Cardiac muscle cell (in vitro differentiated cells and primary cell): ENCODE measurements around the gene SEMA5A. TPM values are rescaled to one million over a fixed set of nuclear protein-coding genes. Genes with fewer than 3 reads are reported as not detected.

Experiments used
- DNase-seq, 2 donors: peaks; one replicate each; pipeline versions ENCODE4 v3.0.0 to v3.0.0-alpha.2; 2010 to 2017; ENCODE audit warnings: low read depth in 1 of 2, low spot score in 1 of 2
- H3K27ac ChIP-seq: fragments of 200-600 bp; sonication (generic); 2 replicates; pipeline ENCODE4 v1.5.1; 2016
- H3K27me3 ChIP-seq: fragments of 200-600 bp; sonication (generic); 2 replicates; pipeline ENCODE4 v1.6.0; 2016; ENCODE audit warnings: control low read depth
- H3K36me3 ChIP-seq: fragments of 200-600 bp; sonication (generic); 2 replicates; pipeline ENCODE4 v1.5.1; 2016; ENCODE audit warnings: control low read depth
- H3K4me1 ChIP-seq: fragments of 200-600 bp; sonication (generic); 2 replicates; pipeline ENCODE4 v1.8.1; 2017; ENCODE audit warnings: low read depth, mild to moderate bottlenecking, mixed run types
- H3K4me3 ChIP-seq: fragments of 200-600 bp; sonication (generic); 2 replicates; pipeline ENCODE4 v1.5.1; 2016; ENCODE audit warnings: mild to moderate bottlenecking
- H3K9me3 ChIP-seq: fragments of 200-600 bp; sonication (generic); 2 replicates; pipeline ENCODE4 v1.5.1; 2017; ENCODE audit warnings: low read depth, mild to moderate bottlenecking, control low read depth
- polyA plus RNA-seq: library from polyadenylated mRNA; unstranded; fragments of >200 nt; fragmentation: Nextera tagmentation; extraction: Ambion mirVana; gene quantifications from 2 replicates; pipeline ENCODE4 v1.2.1, GENCODE V29; 2016
- total RNA-seq: library from RNA; depleted of rRNA; stranded (reverse); fragments of >200 nt; gene quantifications from 2 replicates; pipeline ENCODE4 v1.2.3, GENCODE V29; 2016
- TF ChIP-seq, protein P1 (sequence below): IDR thresholded peaks from 2 replicates; pipeline ENCODE4 v1.5.1; 2012; ENCODE audit warnings: low read depth, mild to moderate bottlenecking, low read length

The SEMA5A gene
- total and polyA plus RNA-seq, 2 experiments from 2014 or later, result 15.7 to 16.6 TPM

DNA sequence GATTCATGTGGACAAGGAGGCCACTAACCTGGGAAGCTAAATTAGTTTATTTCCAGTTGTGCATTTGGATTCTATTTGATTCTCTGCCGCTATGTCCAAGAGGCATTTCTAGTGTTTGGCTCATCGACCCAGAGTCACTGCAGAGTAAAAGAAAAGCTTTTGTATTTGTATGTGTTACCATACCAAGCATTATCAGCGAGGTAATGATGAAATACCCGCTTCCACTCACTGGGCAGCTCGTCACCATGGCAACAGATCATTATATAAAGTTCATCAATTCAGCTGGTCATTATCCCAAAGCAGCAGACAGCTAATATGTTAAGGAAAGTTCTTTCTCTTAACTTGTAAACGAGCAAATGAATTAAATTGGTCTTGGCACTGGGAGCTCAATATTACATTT lies 380.3 kb downstream of the SEMA5A start:
- Histone ChIP-seq H3K27me3 (no peaks in the 10 kb centered on the region), H3K4me1 (no peaks in the 10 kb centered on the region), H3K4me3 (no peak overlapping the region), H3K27ac (no peak overlapping the region), H3K9me3 (no peaks in the 10 kb centered on the region), H3K36me3 (no peaks in the 10 kb centered on the region)
- TF ChIP-seq, protein P1, sequence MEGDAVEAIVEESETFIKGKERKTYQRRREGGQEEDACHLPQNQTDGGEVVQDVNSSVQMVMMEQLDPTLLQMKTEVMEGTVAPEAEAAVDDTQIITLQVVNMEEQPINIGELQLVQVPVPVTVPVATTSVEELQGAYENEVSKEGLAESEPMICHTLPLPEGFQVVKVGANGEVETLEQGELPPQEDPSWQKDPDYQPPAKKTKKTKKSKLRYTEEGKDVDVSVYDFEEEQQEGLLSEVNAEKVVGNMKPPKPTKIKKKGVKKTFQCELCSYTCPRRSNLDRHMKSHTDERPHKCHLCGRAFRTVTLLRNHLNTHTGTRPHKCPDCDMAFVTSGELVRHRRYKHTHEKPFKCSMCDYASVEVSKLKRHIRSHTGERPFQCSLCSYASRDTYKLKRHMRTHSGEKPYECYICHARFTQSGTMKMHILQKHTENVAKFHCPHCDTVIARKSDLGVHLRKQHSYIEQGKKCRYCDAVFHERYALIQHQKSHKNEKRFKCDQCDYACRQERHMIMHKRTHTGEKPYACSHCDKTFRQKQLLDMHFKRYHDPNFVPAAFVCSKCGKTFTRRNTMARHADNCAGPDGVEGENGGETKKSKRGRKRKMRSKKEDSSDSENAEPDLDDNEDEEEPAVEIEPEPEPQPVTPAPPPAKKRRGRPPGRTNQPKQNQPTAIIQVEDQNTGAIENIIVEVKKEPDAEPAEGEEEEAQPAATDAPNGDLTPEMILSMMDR, result no peak
- no peak for DNase-seq

DNA sequence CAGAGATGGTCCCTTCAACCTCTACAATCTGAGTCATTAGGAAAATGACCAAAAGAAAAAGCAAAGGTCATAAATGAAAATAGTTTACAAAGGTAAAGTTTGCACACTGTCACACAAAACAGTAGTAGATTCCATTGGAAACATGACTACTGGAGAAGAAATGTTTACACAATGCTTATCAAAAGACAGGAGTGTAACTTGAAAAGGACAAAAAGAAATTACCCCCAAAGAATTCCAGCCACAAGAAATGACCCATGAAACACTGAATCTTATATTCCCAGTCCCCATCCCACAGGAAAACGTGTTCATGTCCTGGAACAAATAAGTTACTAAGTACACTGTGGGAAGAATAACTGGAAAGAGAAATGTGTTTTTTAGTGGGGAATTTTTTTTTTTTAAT lies 385.1 kb downstream of the SEMA5A start:
- Histone ChIP-seq H3K36me3 (no peaks in the 10 kb centered on the region), H3K4me3 (no peak overlapping the region), H3K9me3 (no peaks in the 10 kb centered on the region), H3K27me3 (no peaks in the 10 kb centered on the region), H3K27ac (no peak overlapping the region), H3K4me1 (no peaks in the 10 kb centered on the region)
- TF ChIP-seq, protein P1, result no peak
- no peak for DNase-seq

DNA sequence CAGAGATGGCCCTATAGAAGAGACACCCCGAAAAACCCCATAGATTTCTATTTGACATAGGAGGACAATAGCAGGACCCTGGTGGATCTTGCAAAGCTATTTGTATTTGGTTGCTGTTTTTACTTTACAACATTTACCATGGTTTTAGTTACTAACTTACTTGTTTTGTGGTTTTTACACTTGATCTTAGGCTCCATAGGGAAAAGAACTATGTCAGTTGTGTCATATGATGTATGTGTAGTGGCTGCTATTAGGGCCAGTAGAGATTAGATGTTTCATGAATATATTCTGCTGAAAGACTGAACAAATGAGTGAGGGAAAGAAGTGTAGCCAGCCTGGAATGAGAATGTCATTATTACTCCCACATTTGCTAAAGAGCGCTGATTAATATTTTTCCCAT lies 388.1 kb downstream of the SEMA5A start:
- H3K4me3 ChIP-seq, result no peak overlapping the region
- H3K27me3 ChIP-seq, result no peaks in the 10 kb centered on the region
- H3K4me1 ChIP-seq, result no peaks in the 10 kb centered on the region
- H3K9me3 ChIP-seq, result no peaks in the 10 kb centered on the region
- no peak for DNase-seq
- H3K36me3 ChIP-seq, result no peaks in the 10 kb centered on the region
- no peak overlapping the region for H3K27ac ChIP-seq
- TF ChIP-seq, protein P1, result no peak

DNA sequence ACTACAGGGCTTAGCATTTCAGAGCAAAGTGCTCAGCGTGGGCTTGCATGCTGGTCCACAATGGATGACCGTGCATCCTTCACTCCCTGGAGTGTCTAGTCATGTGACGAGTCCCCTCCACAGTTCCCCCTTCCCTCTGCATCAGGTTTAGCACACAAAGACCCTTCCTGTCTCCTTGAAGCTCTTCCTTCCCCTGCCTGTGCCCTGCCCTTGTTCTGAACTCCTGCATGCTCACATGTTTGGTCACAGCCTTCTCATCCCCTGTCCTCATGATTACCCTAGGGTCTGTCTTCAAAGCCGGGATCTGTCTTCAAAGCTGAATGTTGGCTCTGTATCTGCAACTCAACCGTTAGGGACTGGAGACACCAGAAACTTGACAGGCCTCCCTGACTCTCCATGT lies 388.9 kb downstream of the SEMA5A start:
- Histone ChIP-seq H3K27ac (no peak overlapping the region), H3K36me3 (no peaks in the 10 kb centered on the region), H3K27me3 (no peaks in the 10 kb centered on the region), H3K4me3 (no peak overlapping the region), H3K4me1 (no peaks in the 10 kb centered on the region), H3K9me3 (no peaks in the 10 kb centered on the region)
- TF ChIP-seq, protein P1, result no peak
- no peak for DNase-seq

DNA sequence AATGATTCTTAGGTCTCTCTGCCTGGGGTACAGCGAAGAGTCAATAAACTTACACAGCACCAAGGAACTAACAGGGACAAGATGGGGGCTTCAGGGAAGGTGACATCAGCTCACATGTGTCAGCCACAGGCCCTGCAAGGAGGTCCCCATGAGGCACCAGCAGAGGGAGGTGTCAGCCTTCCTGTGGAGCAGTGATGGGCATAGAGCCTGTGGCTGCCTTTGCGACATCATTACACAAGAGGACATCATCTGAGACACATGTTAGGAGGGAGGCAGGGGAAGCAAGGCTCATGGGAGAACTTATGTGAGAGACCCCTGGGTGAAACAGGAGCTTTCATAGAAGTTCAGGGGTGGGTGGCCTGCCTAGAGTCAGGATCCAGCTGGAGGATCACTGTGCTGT lies 389.6 kb downstream of the SEMA5A start:
- Histone ChIP-seq H3K9me3 (no peaks in the 10 kb centered on the region), H3K27ac (no peak overlapping the region), H3K4me3 (no peak overlapping the region), H3K4me1 (no peaks in the 10 kb centered on the region), H3K27me3 (no peaks in the 10 kb centered on the region), H3K36me3 (no peaks in the 10 kb centered on the region)
- TF ChIP-seq, protein P1, result peak; percentile 31
- DNase-seq, result peak; percentile 20 to 47
